NT2/D1 (cell line): Measurements from ENCODE around the gene ZBTB20.

Experiments
- SUZ12 ChIP-seq: IDR thresholded peaks from 2 replicates; pipeline ENCODE4 v1.6.1; 2011; ENCODE audit not compliant: insufficient read length, insufficient read depth; ENCODE audit errors: extremely low read depth
- YY1 ChIP-seq: IDR thresholded peaks from 2 replicates; pipeline ENCODE4 v1.6.1; 2011; ENCODE audit not compliant: insufficient read length, insufficient read depth
- ZNF274 ChIP-seq: IDR thresholded peaks from 2 replicates; pipeline ENCODE4 v1.6.1; 2011; ENCODE audit warnings: mild to moderate bottlenecking, low read depth, low read length

DNA sequence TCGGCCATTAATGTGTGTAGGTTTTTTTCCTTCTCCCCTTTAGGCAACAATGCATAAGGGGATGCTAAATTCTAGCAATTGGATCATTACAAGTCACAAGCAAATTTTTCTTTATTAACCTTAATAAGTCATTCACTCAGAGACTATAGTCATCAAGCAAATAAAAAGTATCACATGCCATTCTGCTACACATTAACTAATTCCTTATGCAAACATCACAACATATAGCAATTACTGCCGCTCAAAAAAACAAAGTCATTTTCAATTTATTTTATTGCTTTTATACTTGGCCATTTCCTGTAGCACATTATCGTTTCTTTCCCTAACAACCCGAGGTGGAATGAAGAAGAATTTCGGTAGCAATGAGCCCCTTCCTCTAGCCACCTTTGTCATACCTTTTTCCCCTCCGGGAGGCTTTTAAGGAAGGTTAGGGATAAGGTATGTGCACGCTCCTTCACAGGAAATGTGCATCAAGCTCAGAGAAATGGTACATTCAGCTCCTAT lies 432.1 kb downstream of the ZBTB20 start:
- TF ChIP-seq YY1 (no peak), ZNF274 (no peak), SUZ12 (no peak)
